Measurements from ENCODE around the gene SLC26A9.

The SLC26A9 gene

GRCh38 chr1:205978676-205979075 is 35.4 kb upstream of the SLC26A9 start:
- TF ChIP-seq, protein P1, sequence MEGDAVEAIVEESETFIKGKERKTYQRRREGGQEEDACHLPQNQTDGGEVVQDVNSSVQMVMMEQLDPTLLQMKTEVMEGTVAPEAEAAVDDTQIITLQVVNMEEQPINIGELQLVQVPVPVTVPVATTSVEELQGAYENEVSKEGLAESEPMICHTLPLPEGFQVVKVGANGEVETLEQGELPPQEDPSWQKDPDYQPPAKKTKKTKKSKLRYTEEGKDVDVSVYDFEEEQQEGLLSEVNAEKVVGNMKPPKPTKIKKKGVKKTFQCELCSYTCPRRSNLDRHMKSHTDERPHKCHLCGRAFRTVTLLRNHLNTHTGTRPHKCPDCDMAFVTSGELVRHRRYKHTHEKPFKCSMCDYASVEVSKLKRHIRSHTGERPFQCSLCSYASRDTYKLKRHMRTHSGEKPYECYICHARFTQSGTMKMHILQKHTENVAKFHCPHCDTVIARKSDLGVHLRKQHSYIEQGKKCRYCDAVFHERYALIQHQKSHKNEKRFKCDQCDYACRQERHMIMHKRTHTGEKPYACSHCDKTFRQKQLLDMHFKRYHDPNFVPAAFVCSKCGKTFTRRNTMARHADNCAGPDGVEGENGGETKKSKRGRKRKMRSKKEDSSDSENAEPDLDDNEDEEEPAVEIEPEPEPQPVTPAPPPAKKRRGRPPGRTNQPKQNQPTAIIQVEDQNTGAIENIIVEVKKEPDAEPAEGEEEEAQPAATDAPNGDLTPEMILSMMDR (conservative IDR thresholded peaks at IDR 0.05; ENCODE audit: low read depth, low read length): no peak
- no peak for DNase-seq (ENCODE audit: low read depth)
- no peak overlapping the region for H3K4me3 ChIP-seq (ENCODE audit: low read length)

GRCh38 chr1:205977402-205978014 is 34.3 kb upstream of the SLC26A9 start:
- H3K4me3 ChIP-seq (ENCODE audit: low read length): no peak overlapping the region
- DNase-seq (ENCODE audit: low read depth): no peak
- TF ChIP-seq, protein P1 (conservative IDR thresholded peaks at IDR 0.05; ENCODE audit: low read depth, low read length): peak; percentile 96

DNA sequence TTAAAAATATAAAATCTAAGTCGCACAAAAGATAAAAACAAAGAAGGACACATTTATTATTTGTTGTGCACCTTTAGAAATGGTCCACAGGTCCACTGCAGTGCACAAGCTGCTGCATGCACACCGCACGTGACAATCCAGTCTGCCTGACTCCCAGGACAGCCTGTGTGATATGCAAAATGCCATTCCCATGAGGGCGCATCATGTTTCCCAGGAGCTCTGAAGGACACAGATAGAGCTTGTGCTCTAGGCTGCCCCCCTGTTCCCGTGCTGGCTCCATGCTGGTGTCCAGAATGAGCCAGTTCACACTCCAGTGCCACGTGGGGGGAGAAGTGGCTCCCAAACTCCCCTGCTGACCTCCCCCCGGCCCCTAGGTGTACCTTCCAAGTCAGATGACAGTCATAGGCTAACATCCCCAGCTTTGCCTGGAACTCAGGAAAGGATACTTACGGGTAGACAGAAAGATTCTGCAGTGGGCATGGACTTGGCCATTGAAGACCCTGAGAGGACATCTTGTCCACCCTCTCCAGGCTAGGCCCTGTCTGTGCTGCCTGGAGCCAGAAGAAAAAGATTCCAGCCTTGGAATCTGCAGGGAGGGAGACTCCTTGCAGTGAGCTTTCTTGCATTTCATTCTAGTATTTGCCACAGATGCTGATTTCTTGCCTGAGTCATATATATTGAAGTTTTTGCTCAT is 33.6 kb upstream of the SLC26A9 start:
- no peak for DNase-seq (ENCODE audit: low read depth)
- H3K4me3 ChIP-seq (ENCODE audit: low read length): no peak overlapping the region
- TF ChIP-seq, protein P1 (conservative IDR thresholded peaks at IDR 0.05; ENCODE audit: low read depth, low read length): no peak

DNA sequence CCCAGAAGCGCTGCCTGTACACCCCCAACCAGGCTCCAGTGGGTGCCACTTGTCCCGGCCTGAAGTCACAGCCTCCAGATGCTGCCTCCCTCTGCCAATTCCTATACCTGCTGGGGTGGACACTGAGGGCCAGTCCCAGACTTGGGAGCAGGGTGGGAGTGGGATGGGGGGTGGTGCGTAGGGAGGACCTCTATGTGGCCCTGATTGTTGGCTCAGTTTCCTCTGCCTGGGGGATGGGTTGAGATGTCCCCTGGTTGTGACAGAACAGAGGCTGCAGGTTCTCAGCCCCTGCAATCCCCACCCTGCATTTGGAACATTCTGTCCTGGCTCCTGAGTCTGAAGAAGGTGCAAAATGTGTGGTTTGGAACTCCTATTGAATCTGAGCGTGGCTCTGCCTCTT is 32.8 kb upstream of the SLC26A9 start:
- no peak overlapping the region for H3K4me3 ChIP-seq (ENCODE audit: low read length)
- DNase-seq (ENCODE audit: low read depth): no peak
- TF ChIP-seq, protein P1 (conservative IDR thresholded peaks at IDR 0.05; ENCODE audit: low read depth, low read length): no peak

DNA sequence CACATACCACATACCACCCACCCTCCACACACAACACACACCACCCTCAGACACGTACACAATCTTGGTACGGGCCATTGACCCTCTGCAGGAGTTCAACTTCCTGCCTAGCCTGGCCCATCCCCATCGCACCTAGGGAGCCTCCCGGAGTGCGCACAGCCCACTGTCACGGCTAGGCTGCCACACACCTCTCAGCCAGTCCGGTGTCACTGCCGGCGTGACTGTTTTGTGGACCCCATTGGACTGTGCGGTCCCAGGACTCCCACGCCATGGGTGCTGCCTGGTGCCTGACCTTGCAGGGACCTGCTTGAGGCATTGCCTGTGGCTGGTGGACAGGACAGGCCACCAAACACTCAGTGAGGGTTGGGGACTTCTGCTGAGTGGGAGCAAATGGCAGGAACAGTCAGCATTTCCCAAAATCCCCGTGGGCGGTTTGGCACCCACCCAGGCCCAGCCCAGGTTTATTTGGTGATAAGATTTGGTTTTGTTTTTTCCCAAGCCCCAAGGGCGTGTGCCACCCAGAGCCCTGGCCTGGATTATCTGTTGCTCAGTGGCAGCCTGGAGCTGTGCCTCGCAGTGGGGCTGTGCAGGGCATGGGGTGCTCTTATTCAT is 32.2 kb upstream of the SLC26A9 start:
- no peak overlapping the region for H3K4me3 ChIP-seq (ENCODE audit: low read length)
- TF ChIP-seq, protein P1 (conservative IDR thresholded peaks at IDR 0.05; ENCODE audit: low read depth, low read length): no peak
- DNase-seq (ENCODE audit: low read depth): no peak

DNA sequence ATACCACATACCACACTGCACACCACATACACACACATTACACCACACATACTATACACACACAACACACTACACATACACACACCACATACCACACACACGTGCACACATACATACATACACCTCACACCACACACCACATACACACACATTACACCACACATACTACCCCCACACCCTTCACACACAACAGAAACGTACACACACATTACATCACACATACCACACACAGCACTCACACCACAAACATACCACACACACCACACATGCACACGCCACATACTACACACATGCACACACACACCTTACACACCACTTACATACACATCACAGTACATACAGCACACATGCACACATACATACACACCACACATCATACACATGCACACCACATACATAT is 31.5 kb upstream of the SLC26A9 start:
- TF ChIP-seq, protein P1 (conservative IDR thresholded peaks at IDR 0.05; ENCODE audit: low read depth, low read length): no peak

More for the DNA sequence above, 31.5 kb upstream of the SLC26A9 start:
- no peak overlapping the region for H3K4me3 ChIP-seq (ENCODE audit: low read length)
- DNase-seq (ENCODE audit: low read depth): no peak
